ENCODE data around the gene WDR89. TPM values are rescaled to one million over a fixed set of nuclear protein-coding genes. Genes with fewer than 3 reads are reported as not detected.

The WDR89 gene
- total and polyA plus RNA-seq, 8 donors = 4.0 to 11.0 (median 6.1) TPM

DNA sequence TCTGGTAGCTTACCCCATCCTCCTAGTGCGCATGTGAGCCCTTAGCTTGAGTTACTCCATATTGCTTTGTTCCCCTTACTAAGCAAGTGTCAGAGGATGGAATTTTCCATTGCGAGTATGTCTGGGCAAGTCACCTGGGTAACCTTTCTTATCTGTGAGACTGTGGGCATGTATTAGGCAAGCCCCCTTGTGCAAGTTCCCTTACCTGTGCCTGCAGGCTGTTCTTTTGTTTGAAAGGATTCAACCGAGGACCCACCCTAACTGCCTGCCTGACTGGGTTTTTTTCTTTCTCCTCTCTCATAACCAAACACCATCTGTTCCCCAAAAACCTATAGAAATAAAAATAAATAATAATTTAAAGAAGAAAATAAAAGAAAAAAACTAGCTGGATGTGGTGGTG, 76.2 kb downstream of the WDR89 start:
- H3K4me3 ChIP-seq = no peak overlapping the region
- H3K36me3 ChIP-seq = no peaks in the 10 kb centered on the region
- FAIRE-seq (no peak), ATAC-seq (no peak), DNase-seq (no peak)
- TF ChIP-seq, protein P1, sequence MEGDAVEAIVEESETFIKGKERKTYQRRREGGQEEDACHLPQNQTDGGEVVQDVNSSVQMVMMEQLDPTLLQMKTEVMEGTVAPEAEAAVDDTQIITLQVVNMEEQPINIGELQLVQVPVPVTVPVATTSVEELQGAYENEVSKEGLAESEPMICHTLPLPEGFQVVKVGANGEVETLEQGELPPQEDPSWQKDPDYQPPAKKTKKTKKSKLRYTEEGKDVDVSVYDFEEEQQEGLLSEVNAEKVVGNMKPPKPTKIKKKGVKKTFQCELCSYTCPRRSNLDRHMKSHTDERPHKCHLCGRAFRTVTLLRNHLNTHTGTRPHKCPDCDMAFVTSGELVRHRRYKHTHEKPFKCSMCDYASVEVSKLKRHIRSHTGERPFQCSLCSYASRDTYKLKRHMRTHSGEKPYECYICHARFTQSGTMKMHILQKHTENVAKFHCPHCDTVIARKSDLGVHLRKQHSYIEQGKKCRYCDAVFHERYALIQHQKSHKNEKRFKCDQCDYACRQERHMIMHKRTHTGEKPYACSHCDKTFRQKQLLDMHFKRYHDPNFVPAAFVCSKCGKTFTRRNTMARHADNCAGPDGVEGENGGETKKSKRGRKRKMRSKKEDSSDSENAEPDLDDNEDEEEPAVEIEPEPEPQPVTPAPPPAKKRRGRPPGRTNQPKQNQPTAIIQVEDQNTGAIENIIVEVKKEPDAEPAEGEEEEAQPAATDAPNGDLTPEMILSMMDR (IDR thresholded peaks at IDR 0.05) = no peak
- intact Hi-C loops (cut with DNase I) = no loop called here
- WGBS, 2 donors = 77 to 82% methylated on average over 3 of the region's 3 CpGs
- no peaks in the 10 kb centered on the region for H3K4me1 ChIP-seq
- no peaks in the 10 kb centered on the region for H3K9me3 ChIP-seq
- no peak overlapping the region for H3K27ac ChIP-seq
- H3K27me3 ChIP-seq = no peaks in the 10 kb centered on the region

DNA sequence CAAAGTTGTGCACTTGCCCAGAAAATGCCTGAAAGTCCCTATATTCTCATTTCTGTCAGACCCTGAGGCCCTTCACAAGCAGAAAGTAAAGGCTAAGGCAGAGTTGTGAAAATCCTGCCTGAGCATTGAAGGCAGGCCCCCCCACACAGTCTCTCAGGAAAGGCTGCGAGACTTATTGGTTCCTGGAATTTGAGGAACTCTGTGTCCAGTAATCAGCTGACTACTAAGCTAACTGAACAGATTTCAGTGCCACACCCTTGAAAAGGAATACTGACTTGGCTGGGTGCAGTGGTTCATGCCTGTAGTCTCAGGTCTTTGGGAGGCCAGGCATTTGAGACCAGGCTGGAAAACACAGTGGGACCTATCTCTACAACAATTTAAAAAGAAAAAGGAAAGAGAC, 77.4 kb downstream of the WDR89 start:
- Histone ChIP-seq H3K27me3 (no peaks in the 10 kb centered on the region), H3K27ac (no peak overlapping the region), H3K4me3 (no peak overlapping the region), H3K9me3 (no peaks in the 10 kb centered on the region), H3K36me3 (no peaks in the 10 kb centered on the region), H3K4me1 (no peaks in the 10 kb centered on the region)
- intact Hi-C loops (cut with DNase I) = no loop called here
- FAIRE-seq = no peak
- WGBS, 2 donors = 45 to 71% methylated on average over 1 of the region's 1 CpG
- peak in 2 of 4 donors; percentile 41 to 71 for ATAC-seq
- no peak for DNase-seq
- TF ChIP-seq, protein P1 (IDR thresholded peaks at IDR 0.05) = no peak

DNA sequence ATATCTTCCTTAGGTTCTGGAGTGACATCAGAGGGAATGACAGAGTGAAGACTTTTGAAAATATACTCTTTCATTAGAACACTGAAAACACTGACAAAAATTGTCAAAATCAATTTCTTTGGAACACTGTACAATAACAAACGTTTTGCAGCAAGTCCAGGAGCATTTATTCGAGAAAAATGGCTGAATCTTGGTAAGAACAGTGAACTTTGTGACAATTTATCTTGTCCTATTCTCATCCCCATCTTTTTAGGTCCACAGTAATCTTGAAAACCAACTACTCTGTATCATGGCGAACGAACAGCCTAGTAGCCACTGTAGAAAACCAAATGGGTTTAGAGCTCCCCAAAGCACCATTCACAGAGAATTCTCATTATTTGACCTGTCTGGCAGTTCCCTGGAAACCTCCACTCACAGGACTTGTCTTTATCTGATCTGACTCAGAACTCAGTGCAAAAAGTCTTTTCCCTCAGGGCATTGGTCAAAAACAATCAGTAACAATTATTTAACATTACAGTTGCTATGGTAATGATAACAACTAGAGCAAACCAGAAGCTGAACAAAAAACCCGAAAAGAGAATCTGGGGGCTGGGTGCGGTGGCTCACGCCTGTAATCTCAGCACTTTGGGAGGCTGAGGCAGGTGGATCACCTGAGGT, 78.2 kb downstream of the WDR89 start:
- intact Hi-C loops (cut with DNase I) = no loop called here
- FAIRE-seq = no peak
- Histone ChIP-seq H3K4me1 (no peaks in the 10 kb centered on the region), H3K9me3 (no peaks in the 10 kb centered on the region), H3K36me3 (no peaks in the 10 kb centered on the region), H3K27ac (no peak overlapping the region), H3K27me3 (no peaks in the 10 kb centered on the region), H3K4me3 (no peak overlapping the region)
- TF ChIP-seq, protein P1 (IDR thresholded peaks at IDR 0.05) = no peak
- ATAC-seq = no peak
- DNase-seq = no peak
- 73 to 75% methylated on average over 7 of the region's 7 CpGs for WGBS, 2 donors

DNA sequence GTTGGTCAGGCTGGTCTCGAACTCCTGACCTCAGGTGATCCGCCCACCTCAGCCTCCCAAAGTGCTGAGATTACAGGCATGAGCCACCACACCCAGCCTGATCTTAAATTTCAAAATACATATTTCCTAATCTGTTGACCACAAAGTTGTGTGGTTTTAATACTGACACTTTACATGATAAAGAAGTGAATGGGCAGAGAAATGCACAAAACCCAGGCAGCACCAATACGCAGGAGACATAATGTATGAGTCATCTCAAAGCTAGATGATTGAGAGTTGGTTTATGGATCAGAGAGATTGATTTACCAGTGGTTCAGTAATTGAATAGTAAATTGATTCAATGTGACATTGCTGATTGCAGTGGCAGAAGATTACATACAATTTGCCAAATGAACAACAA, 79.3 kb downstream of the WDR89 start:
- H3K36me3 ChIP-seq = no peaks in the 10 kb centered on the region
- intact Hi-C loops (cut with DNase I) = no loop called here
- no peaks in the 10 kb centered on the region for H3K27me3 ChIP-seq
- no peaks in the 10 kb centered on the region for H3K4me1 ChIP-seq
- no peak overlapping the region for H3K4me3 ChIP-seq
- no peak overlapping the region for H3K27ac ChIP-seq
- no peaks in the 10 kb centered on the region for H3K9me3 ChIP-seq
- DNase-seq (no peak), ATAC-seq (no peak), FAIRE-seq (no peak)
- TF ChIP-seq, protein P1 (IDR thresholded peaks at IDR 0.05) = no peak
- WGBS, 2 donors = 79 to 80% methylated on average over 3 of the region's 3 CpGs

DNA sequence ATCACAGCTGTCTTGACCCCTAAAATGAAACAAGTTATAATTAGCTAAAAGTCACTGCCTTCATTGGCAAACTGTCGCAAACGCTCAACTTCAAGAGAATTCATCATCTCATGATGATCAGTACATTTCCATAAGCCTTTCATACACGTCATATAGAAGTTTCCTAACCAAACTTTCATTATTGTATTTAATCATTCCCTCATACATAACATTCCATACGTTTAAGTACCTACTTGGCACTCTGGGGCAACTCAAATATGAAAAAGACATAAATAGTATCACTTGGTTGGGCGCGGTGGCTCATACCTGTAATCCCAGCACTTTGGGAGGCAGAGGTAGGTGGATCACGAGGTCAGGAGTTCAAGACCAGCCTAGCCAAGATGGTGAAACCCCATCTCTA, 86.1 kb downstream of the WDR89 start:
- 78 to 86% methylated on average over 7 of the region's 7 CpGs for WGBS, 2 donors
- no peak for FAIRE-seq
- Histone ChIP-seq H3K4me1 (no peaks in the 10 kb centered on the region), H3K9me3 (no peaks in the 10 kb centered on the region), H3K27ac (no peak overlapping the region), H3K36me3 (no peaks in the 10 kb centered on the region), H3K4me3 (no peak overlapping the region), H3K27me3 (no peaks in the 10 kb centered on the region)
- no peak for ATAC-seq
- TF ChIP-seq, protein P1 (IDR thresholded peaks at IDR 0.05) = no peak
- no peak for DNase-seq
- intact Hi-C loops (cut with DNase I) = no loop called here

Data from pancreas (tissue), 10 donors.